HL-60/S4 treated with phorbol 12-myristate 13-acetate at 8.2 ng/mL for 4 days and 3 days (cell line): ENCODE results near the gene ZNF407.

Experiments
- in situ Hi-C: fragments of 300-500 bp; cut with MboI; formaldehyde crosslinking; loops from 2 replicates; pipeline ENCODE4 v1.15.0; 2022; ENCODE audit warnings: low sequenced_read_pairs

ZNF407 gene

DNA sequence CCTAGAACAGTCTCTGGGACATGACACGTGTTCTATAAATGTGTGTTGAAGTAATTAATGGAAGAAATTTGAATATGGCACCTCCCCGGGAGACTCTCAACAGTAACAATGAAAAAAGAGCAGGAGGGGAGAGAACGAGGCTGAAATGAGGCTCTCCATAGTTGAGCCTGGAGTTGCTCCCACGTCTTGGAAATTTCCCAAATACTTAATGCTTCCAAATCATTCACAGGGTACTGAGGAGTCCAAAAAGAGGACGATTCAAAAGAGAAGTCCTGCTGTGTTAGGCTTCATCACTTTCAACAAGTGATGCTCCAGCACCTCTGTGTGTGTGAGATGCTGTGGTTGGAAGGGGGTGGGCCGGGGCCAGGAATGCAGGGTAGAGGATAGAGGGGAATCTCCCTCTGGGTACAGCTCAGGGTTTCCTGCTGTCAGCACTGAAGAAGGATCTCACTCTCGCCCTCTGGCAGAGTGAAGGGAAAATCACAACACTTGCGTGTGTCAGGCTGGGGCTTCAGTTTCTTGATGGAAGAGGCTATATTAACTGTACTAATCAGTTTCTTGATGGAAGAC is 18.1 kb upstream of the ZNF407 start:
- in situ Hi-C loops = no loop called here

DNA sequence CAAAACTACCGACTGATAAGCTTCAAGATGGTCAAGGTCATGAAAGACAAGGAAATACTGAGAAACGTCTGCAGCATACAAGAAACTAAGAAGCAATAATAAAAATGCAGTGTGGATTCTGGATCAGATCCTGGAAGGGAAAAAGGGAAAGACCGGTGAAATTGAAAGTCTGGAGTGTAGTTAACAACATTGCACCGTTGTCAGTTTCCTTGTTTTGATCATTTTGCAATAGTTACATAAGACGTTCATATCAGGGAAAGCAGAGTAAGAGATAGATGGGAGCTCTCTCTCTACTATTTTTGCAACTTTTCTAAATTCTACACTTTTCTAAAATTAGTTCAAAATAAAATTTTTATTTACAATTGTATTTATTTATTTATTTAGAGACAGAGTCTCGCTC is 15.0 kb upstream of the ZNF407 start:
- in situ Hi-C loops = no loop called here

GRCh38 chr18:74587441-74587840 is 10.2 kb upstream of the ZNF407 start:
- in situ Hi-C loops = no loop called here

- in situ Hi-C loops = no loop called here
These were observed 8.6 kb upstream of the ZNF407 start for GRCh38 chr18:74589021-74589420.

DNA sequence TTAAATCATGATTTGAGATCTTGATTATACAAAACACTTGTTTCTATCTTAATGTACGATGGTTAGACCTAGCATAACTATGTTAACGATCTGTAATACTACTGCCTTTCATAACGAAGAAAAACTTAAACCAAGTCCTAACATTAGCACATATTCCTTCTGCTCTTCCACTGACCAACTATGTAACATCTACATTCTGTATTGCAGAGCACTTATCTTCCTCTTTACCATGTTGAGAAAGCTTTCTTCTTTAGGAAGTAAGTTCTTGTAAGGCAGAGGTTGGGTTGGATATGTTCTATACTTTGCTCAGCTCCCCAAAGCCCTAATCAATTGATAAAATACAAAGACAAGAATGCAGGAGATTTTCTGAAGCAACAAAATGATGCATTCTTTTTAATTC is 7.9 kb upstream of the ZNF407 start:
- in situ Hi-C loops = no loop called here

GRCh38 chr18:74590671-74591070 is 7.0 kb upstream of the ZNF407 start:
- in situ Hi-C loops = no loop called here

- in situ Hi-C loops = no loop called here
These were observed 2.2 kb upstream of the ZNF407 start for GRCh38 chr18:74595431-74595830.

- in situ Hi-C loops = no loop called here
These were observed 522 bp upstream of the ZNF407 start for GRCh38 chr18:74597034-74597661.

- in situ Hi-C loops = no loop called here
These were observed 806 bp downstream of the ZNF407 start for GRCh38 chr18:74598350-74599001.

GRCh38 chr18:74604361-74604760 is 6.7 kb downstream of the ZNF407 start:
- in situ Hi-C loops = no loop called here

DNA sequence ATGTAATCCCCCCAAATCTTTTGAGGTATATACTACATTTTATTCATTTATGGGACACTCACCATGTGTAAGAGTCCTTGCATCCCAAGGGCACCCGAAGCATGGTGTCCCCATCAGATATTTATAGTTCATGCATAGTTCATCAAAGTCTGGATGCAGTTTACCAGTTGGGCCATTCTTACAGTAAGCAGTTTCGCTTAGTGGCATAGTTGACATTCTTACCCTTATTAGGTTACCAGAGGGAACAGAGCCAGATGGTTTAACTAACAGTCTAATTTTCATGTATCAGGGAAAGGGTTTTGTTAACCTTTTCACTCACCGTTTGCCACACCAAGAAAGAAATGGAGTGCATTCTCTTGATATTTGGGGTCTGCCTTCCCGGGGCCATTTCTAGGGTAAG is 7.1 kb downstream of the ZNF407 start:
- in situ Hi-C loops = no loop called here

DNA sequence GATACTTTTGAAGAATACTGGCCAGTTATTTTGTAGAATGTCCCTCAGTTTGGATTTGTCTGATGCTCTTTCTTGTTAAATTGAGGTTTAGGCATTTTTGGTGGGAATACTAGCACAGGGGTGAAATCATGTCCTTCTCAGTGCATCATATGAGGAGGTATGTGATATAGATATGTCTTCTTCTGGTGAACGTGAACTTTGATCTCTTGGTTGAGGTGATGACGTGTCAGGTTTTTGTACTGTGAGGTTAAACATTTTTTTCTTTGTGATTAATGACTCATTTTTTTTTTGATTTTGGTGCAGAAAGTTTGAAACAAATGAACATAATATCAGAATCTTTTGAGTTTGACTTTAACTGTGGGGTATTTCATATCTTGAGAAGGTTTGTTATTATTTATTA is 11.0 kb downstream of the ZNF407 start:
- in situ Hi-C loops = no loop called here

GRCh38 chr18:74609535-74609934 is 11.9 kb downstream of the ZNF407 start:
- in situ Hi-C loops = no loop called here

GRCh38 chr18:74610051-74610615 is 12.5 kb downstream of the ZNF407 start:
- in situ Hi-C loops = no loop called here

DNA sequence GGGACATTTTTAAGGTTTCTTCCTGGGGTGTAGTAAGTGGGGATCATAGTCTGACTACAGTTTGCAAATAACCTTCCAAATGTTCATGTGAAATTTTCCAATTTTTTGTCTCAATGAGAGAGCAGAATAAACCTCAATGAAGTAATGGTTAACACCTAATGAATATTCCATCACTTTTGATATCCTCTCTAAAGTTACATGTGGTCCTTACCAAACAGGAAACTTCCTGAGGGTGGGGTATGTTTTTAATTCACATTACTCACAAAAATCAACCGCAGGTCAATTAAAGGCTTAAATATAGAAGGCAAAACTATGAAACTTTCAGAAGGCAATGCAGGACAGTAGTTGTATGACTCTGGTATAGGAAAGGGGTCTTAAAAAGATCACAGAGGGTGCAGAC is 13.2 kb downstream of the ZNF407 start:
- in situ Hi-C loops = no loop called here

DNA sequence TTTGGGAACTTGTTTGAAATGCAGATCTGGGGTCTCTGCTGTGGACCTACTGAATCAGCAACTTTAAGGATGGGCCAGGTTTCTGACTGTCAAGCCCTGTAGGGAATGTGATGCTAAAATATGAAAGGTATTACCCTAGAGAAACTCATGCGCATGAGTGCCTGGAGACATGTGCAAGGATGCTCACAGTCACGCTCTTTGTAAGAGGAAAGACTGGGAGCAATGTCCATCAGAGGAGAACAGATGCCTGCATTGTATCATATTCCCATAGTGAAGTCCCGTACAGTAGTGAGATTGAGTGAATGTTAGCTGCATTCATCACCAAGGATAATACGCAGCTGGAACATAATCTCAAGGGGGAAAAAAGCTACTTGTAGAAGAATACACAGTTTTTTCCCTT is 14.1 kb downstream of the ZNF407 start:
- in situ Hi-C loops = no loop called here

GRCh38 chr18:74613381-74613780 is 15.7 kb downstream of the ZNF407 start:
- in situ Hi-C loops = no loop called here

- in situ Hi-C loops = no loop called here
These were observed 18.8 kb downstream of the ZNF407 start for GRCh38 chr18:74616494-74616893.

GRCh38 chr18:74617486-74617885 is 19.8 kb downstream of the ZNF407 start:
- in situ Hi-C loops = no loop called here

DNA sequence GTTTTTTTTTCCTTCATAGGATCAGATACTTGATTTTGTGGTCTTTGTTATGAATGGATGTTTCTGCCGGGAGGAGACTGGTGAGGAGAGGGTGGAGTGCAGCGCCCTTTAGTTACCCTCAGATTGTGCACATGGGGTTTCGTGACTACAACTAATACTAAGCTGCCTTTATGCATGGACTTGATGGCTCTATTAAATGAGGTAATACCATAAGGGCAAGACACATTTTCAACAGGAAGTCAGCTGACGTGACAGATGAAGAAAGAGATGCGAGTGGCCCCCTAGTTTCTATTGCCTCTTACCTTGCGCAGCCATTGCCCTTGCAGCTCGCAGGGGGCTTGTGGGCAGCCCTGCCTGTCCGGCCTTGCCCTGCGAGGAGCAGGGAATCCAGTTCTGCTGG is 24.4 kb downstream of the ZNF407 start:
- in situ Hi-C loops = no loop called here

DNA sequence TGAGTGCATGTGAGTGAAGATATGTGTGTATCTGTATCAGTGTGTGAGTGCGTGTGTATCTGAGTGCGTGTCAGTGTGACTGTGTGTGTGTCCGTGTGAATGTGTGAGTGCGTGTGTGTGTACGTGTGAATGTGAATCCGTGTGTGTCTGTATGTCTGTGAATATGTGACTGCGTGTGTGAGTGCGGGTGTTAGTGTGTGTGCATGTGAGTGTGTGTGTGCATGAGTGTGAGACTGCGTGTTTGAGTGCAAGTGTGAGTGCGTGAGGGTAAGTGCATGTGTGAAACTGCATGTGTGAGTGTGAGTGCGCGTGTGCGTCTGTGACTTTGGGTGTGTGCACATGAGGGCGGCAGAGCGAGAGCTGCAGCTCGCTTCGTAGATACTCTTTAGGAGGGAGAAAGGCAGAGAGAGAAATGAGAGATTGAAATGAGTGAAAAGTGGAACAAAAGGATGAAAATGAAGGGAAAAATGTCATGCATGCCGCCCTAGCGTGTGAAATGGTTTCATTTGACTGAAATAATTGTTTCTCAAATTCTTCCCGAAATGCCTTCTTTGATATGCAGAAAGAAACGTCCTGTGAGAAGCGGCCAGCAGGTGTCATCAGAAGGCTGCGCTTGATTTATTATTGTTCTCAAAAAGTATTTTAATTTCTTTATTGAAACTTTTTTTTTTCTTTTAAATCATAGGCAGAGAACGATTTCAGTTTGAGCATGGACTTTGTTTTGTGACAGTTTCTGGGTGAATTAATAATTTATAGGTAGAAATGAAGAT is 25.6 kb downstream of the ZNF407 start:
- in situ Hi-C loops = no loop called here

DNA sequence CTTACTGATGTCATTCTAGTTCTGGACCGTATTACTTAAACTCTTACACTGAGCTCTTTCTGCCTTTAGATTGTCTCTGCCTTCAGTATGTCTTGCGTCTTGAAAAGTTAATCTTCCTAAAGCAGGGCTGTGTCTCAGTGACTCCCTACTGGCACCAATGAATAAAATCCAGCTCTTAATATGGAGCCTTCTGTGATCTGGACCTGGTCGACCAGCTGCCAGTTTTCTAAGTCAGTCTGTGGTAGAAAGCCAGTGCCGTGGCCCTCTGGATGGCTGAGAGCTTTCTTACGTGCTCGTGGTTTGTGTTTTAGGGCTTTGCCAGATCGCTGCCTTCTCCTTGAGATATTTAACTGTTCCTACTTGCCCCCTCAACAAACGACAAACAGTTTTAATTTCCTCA is 26.8 kb downstream of the ZNF407 start:
- in situ Hi-C loops = no loop called here
